AG09319 (cell line): ENCODE data around the gene TSPAN15.

Source experiments
- DNase-seq: peaks from one replicate; pipeline ENCODE4 v3.0.0-alpha.2; 2010; ENCODE audit warnings: low read depth; ENCODE audit errors: extremely low read depth
- TF ChIP-seq, protein P1 (sequence below): IDR thresholded peaks from 2 replicates; pipeline ENCODE4 v1.5.1; 2011; ENCODE audit warnings: low read depth, mild to moderate bottlenecking, inconsistent platforms, low read length, moderate library complexity

TSPAN15 gene

GRCh38 chr10:69411476-69411875 lies 39.8 kb upstream of the TSPAN15 start:
- no peak for DNase-seq
- TF ChIP-seq, protein P1, sequence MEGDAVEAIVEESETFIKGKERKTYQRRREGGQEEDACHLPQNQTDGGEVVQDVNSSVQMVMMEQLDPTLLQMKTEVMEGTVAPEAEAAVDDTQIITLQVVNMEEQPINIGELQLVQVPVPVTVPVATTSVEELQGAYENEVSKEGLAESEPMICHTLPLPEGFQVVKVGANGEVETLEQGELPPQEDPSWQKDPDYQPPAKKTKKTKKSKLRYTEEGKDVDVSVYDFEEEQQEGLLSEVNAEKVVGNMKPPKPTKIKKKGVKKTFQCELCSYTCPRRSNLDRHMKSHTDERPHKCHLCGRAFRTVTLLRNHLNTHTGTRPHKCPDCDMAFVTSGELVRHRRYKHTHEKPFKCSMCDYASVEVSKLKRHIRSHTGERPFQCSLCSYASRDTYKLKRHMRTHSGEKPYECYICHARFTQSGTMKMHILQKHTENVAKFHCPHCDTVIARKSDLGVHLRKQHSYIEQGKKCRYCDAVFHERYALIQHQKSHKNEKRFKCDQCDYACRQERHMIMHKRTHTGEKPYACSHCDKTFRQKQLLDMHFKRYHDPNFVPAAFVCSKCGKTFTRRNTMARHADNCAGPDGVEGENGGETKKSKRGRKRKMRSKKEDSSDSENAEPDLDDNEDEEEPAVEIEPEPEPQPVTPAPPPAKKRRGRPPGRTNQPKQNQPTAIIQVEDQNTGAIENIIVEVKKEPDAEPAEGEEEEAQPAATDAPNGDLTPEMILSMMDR: no peak

DNA sequence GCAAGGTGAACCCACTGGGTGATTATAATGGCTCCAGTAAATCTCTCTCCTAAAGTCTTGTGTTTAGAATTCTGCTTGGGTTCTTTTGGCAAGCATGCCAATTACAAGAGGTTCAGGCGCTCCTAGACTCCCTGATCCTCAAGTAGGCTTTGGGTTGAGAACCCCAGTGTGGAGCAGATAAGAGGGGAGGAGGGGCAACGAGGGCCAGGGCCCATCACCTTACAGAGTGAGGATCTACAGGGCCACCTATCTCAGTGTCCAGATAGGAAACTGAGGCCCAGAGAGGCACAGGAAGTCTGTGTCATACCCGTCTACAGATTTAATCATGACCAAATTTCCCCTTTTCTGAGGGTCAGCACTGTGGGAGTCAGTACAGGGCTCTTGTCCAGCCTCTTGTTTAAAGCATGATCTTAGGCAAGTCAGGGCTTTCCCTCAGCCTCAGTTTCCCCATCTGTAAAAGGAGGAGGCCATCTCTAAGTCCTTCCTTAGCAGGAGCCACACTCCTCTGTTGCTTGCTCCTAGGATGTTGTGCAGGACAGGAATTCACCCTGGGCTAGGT lies 39.0 kb upstream of the TSPAN15 start:
- no peak for DNase-seq
- TF ChIP-seq, protein P1: no peak

- peak; percentile 49 for DNase-seq
- TF ChIP-seq, protein P1: peak; percentile 70
These were observed 37.9 kb upstream of the TSPAN15 start for GRCh38 chr10:69413221-69413865.

DNA sequence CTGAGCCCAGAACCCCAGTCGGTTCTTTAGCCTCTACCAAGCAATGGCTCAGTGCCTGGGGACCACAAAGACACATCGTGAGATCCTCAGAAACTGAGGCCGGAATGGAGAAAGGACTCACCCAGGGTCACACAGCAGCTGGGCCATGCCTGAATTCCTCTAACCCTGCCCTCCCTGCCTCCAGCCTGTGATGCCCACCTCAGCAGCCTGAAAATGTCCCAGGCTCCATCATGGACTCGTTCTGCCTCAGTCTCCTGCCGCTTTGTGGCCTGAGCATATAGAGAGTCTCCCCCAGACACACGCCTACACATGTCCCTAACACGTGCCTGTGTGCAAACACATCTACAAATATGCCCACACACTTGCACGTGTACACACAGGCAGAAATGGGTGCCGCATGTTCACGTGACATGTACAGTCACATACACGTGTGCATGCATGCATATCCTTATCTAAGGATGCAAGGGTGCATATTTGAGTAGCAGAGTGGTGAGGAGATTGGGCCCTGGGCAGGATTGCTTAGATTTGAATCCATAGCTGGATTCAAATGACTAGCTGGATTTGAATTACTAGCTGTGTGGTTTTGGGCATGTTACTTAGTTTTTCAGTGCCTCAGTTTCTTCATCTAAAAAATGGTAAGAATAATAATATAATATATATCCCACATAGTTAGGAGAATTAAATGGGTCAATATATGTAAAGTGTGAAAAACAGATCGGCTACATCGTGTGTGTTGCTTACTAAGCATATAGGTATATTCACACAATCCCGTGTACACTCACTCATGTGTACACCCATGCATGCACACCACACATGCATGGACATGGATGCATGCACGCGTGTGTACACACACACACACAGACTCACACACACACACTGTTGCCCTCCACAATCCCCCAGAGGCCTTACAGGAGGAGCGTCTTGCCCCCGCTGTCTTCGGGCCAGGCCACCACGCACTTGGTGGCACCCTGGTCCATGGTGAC lies 36.9 kb upstream of the TSPAN15 start:
- TF ChIP-seq, protein P1: no peak
- no peak for DNase-seq

- TF ChIP-seq, protein P1: no peak
- no peak for DNase-seq
These were observed 36.2 kb upstream of the TSPAN15 start for GRCh38 chr10:69415049-69415448.

- TF ChIP-seq, protein P1: no peak
- no peak for DNase-seq
These were observed 35.3 kb upstream of the TSPAN15 start for GRCh38 chr10:69415951-69416350.

DNA sequence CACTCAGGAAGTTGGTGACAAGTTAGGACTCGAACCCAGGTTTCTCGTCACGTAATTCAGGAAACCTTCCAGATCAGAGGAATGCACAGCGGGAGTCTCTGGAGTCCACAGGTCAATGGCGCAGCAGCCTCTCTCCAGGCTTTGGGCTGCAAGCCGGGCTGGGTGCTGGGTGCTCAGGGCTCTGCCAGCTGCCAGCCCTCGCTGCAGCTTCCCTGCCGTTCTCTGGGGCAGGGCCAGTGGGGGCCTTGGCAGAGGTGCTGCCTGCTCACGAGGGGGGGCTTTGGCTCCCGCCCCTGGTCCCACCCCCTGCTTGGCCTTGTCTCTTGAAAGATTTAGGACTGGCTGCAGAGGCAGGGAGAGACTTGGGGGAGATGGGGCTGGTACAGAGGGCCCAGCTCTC lies 34.6 kb upstream of the TSPAN15 start, which contains the start of gene TACR2:
TSS of gene TACR2 (minus strand) at position 224 of the 400 bp plus-strand sequence. CDS start 595 bp downstream, outside the sequence.
- no peak for DNase-seq

More for the DNA sequence above, 34.6 kb upstream of the TSPAN15 start, which contains the start of gene TACR2:
- TF ChIP-seq, protein P1: no peak
